HCT116 (cell line): Measurements from ENCODE around the gene CYP11A1. TPM values are rescaled to one million over a fixed set of nuclear protein-coding genes. Genes with fewer than 3 reads are reported as not detected.

Experiments
- ATAC-seq: fragments of 200-7000 bp; cut with Tn5 transposase; 2 replicates; pipeline ENCODE4 v1.9.1; 2020; ENCODE audit warnings: mild to moderate bottlenecking, moderate library complexity
- BruUV-seq: library from RNA; stranded (reverse); fragments of 400-500 nt; replicated peaks from 2 replicates; lab custom pipeline; 2021; lab: Mats Ljungman, UMichigan
- CTCF ChIA-PET: fragments of 300-600 bp; sonication (Branson Sonifier 250); formaldehyde crosslinking; loops from one replicate; lab custom pipeline; 2021; ENCODE audit warnings: antibody characterized with exemption; lab: Charles Lee
- POLR2A ChIA-PET: fragments of 300-600, 350-600 bp; sonication (Branson Sonifier 250); formaldehyde crosslinking; loops from one replicate; lab custom pipeline; 2021; ENCODE audit warnings: antibody characterized with exemption; lab: Charles Lee
- RAD21 ChIA-PET, 2 experiments: fragments of 300-600 bp; sonication (Branson Sonifier 250); formaldehyde crosslinking; loops; one replicate each; lab custom pipeline; 2023; ENCODE audit warnings: low total read pairs in 2 of 2; ENCODE audit not compliant: uncharacterized antibody in 2 of 2, unreplicated experiment in 2 of 2, low non-redundant PET in 1 of 2; lab: Charles Lee
- DNase-seq: peaks from one replicate; pipeline ENCODE4 v3.0.0-alpha.2; 2010; ENCODE audit warnings: low read depth, low spot score
- H2AFZ ChIP-seq: fragments of 200-600 bp; shearing (Covaris generic), sonication (generic); 2 replicates; pipeline ENCODE4 v1.6.1; 2017; ENCODE audit warnings: low read depth, mixed run types, mixed read lengths, antibody characterized with exemption, low read length; ENCODE audit not compliant: poor library complexity, severe bottlenecking
- H3K27ac ChIP-seq: 2 replicates; pipeline ENCODE4 v1.5.1; 2012; ENCODE audit warnings: low read depth, low read length
- H3K27me3 ChIP-seq: fragments of 200-600 bp; sonication (generic); 2 replicates; pipeline ENCODE4 v1.6.1; 2016; ENCODE audit warnings: mixed run types, low read length, mixed read lengths; ENCODE audit not compliant: insufficient read depth
- H3K36me3 ChIP-seq, 2 experiments: fragments of 200-500 bp in 1 of 2; fragments of 200-600 bp in 1 of 2; sonication (Bioruptor generic) in 1 of 2; sonication (generic) in 1 of 2; 2 replicates each; pipeline versions ENCODE4 v1.5.1 to v1.6.1; 2014 to 2016; ENCODE audit warnings: low read length in 2 of 2, inconsistent platforms in 1 of 2, mixed read lengths in 1 of 2, mixed run types in 1 of 2; ENCODE audit not compliant: insufficient read depth in 2 of 2, control insufficient read depth in 1 of 2
- H3K4me1 ChIP-seq, 2 experiments: fragments of 200-600 bp in 1 of 2; sonication (generic) in 1 of 2; 2 replicates each; pipeline versions ENCODE4 v1.5.1 to v1.6.1; 2012 to 2017; ENCODE audit warnings: low read length in 2 of 2, inconsistent platforms in 1 of 2, mild to moderate bottlenecking in 1 of 2, mixed read lengths in 1 of 2, mixed run types in 1 of 2, moderate library complexity in 1 of 2; ENCODE audit not compliant: insufficient read depth in 2 of 2, control insufficient read depth in 1 of 2
- H3K4me2 ChIP-seq: fragments of 200-600 bp; sonication (generic); 2 replicates; pipeline ENCODE4 v1.6.1; 2017; ENCODE audit warnings: mixed run types, low read length, mixed read lengths
- H3K4me3 ChIP-seq, 2 experiments: fragments of 200-600 bp in 1 of 2; sonication (generic) in 1 of 2; replicated peaks in 1 of 2; 2 replicates each; pipeline ENCODE4 v1.5.1; 2011 to 2016; ENCODE audit warnings: low read length in 2 of 2, control low read depth in 1 of 2, low read depth in 1 of 2, mild to moderate bottlenecking in 1 of 2, mixed read lengths in 1 of 2, mixed run types in 1 of 2
- H3K79me2 ChIP-seq: fragments of 200-600 bp; sonication (generic); 2 replicates; pipeline ENCODE4 v1.6.1; 2017; ENCODE audit warnings: mild to moderate bottlenecking, mixed run types, low read length, moderate library complexity, mixed read lengths; ENCODE audit not compliant: insufficient read depth
- H3K9ac ChIP-seq: fragments of 200-600 bp; sonication (generic); 2 replicates; pipeline ENCODE4 v1.6.1; 2016; ENCODE audit warnings: low read length, mixed read lengths
- H3K9me2 ChIP-seq: fragments of 200-600 bp; sonication (generic), shearing (Covaris generic); 2 replicates; pipeline ENCODE4 v1.6.1; 2017; ENCODE audit warnings: mixed run types, mild to moderate bottlenecking, moderate library complexity; ENCODE audit not compliant: insufficient read depth
- H3K9me3 ChIP-seq, 2 experiments: fragments of 200-500 bp in 1 of 2; fragments of 200-600 bp in 1 of 2; sonication (Bioruptor generic) in 1 of 2; sonication (generic) in 1 of 2; 2 replicates each; pipeline ENCODE4 v1.6.1; 2014 to 2017; ENCODE audit warnings: low read length in 2 of 2, mixed read lengths in 2 of 2, inconsistent platforms in 1 of 2, low read depth in 1 of 2, mild to moderate bottlenecking in 1 of 2, mixed run types in 1 of 2, moderate library complexity in 1 of 2; ENCODE audit not compliant: control insufficient read depth in 1 of 2, insufficient read depth in 1 of 2
- H4K20me1 ChIP-seq: fragments of 200-600 bp; sonication (generic), shearing (Covaris generic); 2 replicates; pipeline ENCODE4 v1.6.1; 2017; ENCODE audit warnings: mixed run types, mild to moderate bottlenecking, moderate library complexity; ENCODE audit not compliant: insufficient read depth
- CBX3 ChIP-seq: IDR thresholded peaks from 2 replicates; pipeline ENCODE4 v1.6.1; 2012; ENCODE audit warnings: low read depth
- CEBPB ChIP-seq: IDR thresholded peaks from 2 replicates; pipeline ENCODE4 v1.6.1; 2012; ENCODE audit warnings: low read depth
- ELF1 ChIP-seq: IDR thresholded peaks from 2 replicates; pipeline ENCODE4 v1.6.1; 2012; ENCODE audit warnings: low read depth, borderline replicate concordance
- FOSL1 ChIP-seq: IDR thresholded peaks from 2 replicates; pipeline ENCODE4 v1.6.1; 2012; ENCODE audit warnings: low read depth
- JUND ChIP-seq: IDR thresholded peaks from 2 replicates; pipeline ENCODE4 v1.6.1; 2012
- MAX ChIP-seq: IDR thresholded peaks from 2 replicates; pipeline ENCODE4 v1.6.1; 2012
- POLR2AphosphoS5 ChIP-seq: IDR thresholded peaks from 2 replicates; pipeline ENCODE4 v1.6.1; 2011; ENCODE audit warnings: mild to moderate bottlenecking, low read depth, low read length, moderate library complexity
- SP1 ChIP-seq: IDR thresholded peaks from 2 replicates; pipeline ENCODE4 v1.6.1; 2012; ENCODE audit warnings: low read depth
- YY1 ChIP-seq: IDR thresholded peaks from 2 replicates; pipeline ENCODE4 v1.6.1; 2011; ENCODE audit warnings: low read length, low read depth, moderate library complexity, mild to moderate bottlenecking; ENCODE audit not compliant: insufficient replicate concordance; ENCODE audit errors: extremely low read depth
- ZFX ChIP-seq: fragments of 450-650 bp; IDR thresholded peaks from 2 replicates; pipeline ENCODE4 v1.6.1; 2017
- ZNF274 ChIP-seq: fragments of 200-500 bp; sonication (Bioruptor generic); IDR thresholded peaks from 2 replicates; pipeline ENCODE4 v1.6.1; 2014; ENCODE audit warnings: mild to moderate bottlenecking, low read depth, low read length, inconsistent platforms
- intact Hi-C: fragments of 100-400 bp; cut with micrococcal nuclease; formaldehyde crosslinking; loops from 2 replicates; pipeline ENCODE4 v1.10.0; 2022
- total RNA-seq: library from RNA; stranded (reverse); gene quantifications from one replicate; pipeline ENCODE4 v1.2.1, GENCODE V29; 2021; ENCODE audit not compliant: unreplicated experiment
- TF ChIP-seq, protein P1 (sequence below): IDR thresholded peaks from 2 replicates; pipeline ENCODE4 v1.6.1; 2011; ENCODE audit warnings: mild to moderate bottlenecking, low read length, moderate library complexity; ENCODE audit not compliant: insufficient replicate concordance; ENCODE audit errors: extremely low read depth
- TF ChIP-seq, protein P2 (sequence below), 3 experiments: fragments of 200-600 bp in 1 of 3; sonication (generic) in 1 of 3; IDR thresholded peaks in 2 of 3; conservative IDR thresholded peaks in 1 of 3; 2 replicates each; pipeline ENCODE4 v1.5.1; 2012 to 2017; ENCODE audit warnings: low read depth in 2 of 3, low read length in 2 of 3, antibody characterized with exemption in 1 of 3, borderline replicate concordance in 1 of 3, control low read depth in 1 of 3, mild to moderate bottlenecking in 1 of 3, mixed read lengths in 1 of 3, mixed run types in 1 of 3, moderate library complexity in 1 of 3; ENCODE audit not compliant: insufficient read depth in 1 of 3

Gene CYP11A1
- total RNA-seq, 1 experiment from 2014 or later = 0.57 TPM

DNA sequence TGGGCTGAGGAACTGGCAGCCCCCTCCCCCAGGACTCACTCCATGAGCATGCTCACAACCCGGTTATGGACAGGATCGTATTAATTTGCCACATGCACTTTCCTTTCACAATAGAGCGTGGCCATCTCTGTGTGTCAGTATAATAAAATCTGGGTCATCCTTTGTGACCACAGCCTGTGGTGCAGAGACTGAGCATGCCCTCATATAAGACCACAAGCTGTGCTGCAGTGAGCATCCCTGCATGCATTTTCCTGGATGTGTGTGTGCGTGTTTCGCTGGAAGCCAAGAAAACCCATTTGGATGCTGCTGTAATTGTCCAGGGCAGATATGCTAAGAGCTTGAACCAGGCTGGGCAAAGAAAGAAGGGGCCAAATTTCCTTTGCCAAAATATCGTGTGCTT lies 39.7 kb downstream of the CYP11A1 start (continued):
- TF ChIP-seq, protein P1, sequence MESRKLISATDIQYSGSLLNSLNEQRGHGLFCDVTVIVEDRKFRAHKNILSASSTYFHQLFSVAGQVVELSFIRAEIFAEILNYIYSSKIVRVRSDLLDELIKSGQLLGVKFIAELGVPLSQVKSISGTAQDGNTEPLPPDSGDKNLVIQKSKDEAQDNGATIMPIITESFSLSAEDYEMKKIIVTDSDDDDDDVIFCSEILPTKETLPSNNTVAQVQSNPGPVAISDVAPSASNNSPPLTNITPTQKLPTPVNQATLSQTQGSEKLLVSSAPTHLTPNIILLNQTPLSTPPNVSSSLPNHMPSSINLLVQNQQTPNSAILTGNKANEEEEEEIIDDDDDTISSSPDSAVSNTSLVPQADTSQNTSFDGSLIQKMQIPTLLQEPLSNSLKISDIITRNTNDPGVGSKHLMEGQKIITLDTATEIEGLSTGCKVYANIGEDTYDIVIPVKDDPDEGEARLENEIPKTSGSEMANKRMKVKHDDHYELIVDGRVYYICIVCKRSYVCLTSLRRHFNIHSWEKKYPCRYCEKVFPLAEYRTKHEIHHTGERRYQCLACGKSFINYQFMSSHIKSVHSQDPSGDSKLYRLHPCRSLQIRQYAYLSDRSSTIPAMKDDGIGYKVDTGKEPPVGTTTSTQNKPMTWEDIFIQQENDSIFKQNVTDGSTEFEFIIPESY = no peak
- TF ChIP-seq FOSL1 (no peak), SP1 (no peak)
- TF ChIP-seq, all 23 proteins: peak for 0

DNA sequence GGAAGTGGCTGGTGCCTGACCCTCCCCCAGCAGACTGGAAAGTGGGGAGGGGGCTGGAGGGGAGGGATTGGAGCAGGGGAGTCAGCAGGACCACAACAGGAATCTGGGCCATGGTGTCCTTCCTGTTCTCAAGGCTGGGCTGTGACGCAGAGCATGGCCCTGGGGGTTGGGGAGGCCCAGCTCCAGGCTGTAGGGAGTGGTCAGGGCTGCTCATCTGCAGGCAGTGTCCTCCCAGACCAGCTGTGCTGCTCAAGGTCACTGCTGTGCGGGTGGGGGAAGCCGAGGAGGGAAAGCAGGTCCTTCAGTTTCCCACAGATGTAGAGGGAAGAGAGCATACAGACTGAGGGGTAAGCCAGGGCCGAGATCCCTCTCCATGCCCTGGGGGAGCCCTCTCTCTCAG lies 40.7 kb downstream of the CYP11A1 start:
- RAD21 ChIA-PET = no interaction called here
- Histone ChIP-seq H3K27me3 (no peaks in the 10 kb centered on the region), H3K9me2 (no peaks in the 10 kb centered on the region), H3K9me3 (no peaks in the 10 kb centered on the region), H4K20me1 (no peaks in the 10 kb centered on the region), H3K36me3 (no peaks in the 10 kb centered on the region), H3K4me2 (no peak overlapping the region), H2AFZ (no peak overlapping the region), H3K9ac (no peak overlapping the region), H3K4me1 (no peaks in the 10 kb centered on the region), H3K4me3 (no peak overlapping the region), H3K79me2 (no peaks in the 10 kb centered on the region), H3K27ac (no peak overlapping the region)
- BruUV-seq = no TSS peak
- ATAC-seq (no peak), DNase-seq (no peak)
- intact Hi-C loops = no loop called here
- CTCF ChIA-PET = no interaction called here
- TF ChIP-seq, protein P1 = no peak
- no peak for TF ChIP-seq YY1
- TF ChIP-seq ZFX = no peak
- no peak for TF ChIP-seq POLR2AphosphoS5
- TF ChIP-seq MAX = no peak
- no peak for TF ChIP-seq CEBPB
- no peak for TF ChIP-seq ZNF274
- TF ChIP-seq ELF1 = no peak
- TF ChIP-seq, protein P2, sequence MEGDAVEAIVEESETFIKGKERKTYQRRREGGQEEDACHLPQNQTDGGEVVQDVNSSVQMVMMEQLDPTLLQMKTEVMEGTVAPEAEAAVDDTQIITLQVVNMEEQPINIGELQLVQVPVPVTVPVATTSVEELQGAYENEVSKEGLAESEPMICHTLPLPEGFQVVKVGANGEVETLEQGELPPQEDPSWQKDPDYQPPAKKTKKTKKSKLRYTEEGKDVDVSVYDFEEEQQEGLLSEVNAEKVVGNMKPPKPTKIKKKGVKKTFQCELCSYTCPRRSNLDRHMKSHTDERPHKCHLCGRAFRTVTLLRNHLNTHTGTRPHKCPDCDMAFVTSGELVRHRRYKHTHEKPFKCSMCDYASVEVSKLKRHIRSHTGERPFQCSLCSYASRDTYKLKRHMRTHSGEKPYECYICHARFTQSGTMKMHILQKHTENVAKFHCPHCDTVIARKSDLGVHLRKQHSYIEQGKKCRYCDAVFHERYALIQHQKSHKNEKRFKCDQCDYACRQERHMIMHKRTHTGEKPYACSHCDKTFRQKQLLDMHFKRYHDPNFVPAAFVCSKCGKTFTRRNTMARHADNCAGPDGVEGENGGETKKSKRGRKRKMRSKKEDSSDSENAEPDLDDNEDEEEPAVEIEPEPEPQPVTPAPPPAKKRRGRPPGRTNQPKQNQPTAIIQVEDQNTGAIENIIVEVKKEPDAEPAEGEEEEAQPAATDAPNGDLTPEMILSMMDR (IDR thresholded peaks at IDR 0.05 in 2 of 3, conservative IDR thresholded peaks at IDR 0.05 in 1 of 3; ENCODE audit: borderline replicate concordance in 1 of 3, insufficient read depth in 1 of 3, low read depth in 2 of 3, low read length in 2 of 3) = no peak
- no peak for TF ChIP-seq JUND
- TF ChIP-seq CBX3 = no peak
- POLR2A ChIA-PET = no interaction called here
